Measurements from ENCODE around the gene WDR31. TPM values are rescaled to one million over a fixed set of nuclear protein-coding genes. Genes with fewer than 3 reads are reported as not detected.
A peak's percentile ranks its signal among the peaks of the same experiment; 100 is the strongest.
"Not testable (repeated sequence)": the region's sequence is repeated elsewhere in the genome, so short reads cannot be mapped to it uniquely, and the experiment has no call there.

WDR31 gene
- total RNA-seq = 3.7 TPM

DNA sequence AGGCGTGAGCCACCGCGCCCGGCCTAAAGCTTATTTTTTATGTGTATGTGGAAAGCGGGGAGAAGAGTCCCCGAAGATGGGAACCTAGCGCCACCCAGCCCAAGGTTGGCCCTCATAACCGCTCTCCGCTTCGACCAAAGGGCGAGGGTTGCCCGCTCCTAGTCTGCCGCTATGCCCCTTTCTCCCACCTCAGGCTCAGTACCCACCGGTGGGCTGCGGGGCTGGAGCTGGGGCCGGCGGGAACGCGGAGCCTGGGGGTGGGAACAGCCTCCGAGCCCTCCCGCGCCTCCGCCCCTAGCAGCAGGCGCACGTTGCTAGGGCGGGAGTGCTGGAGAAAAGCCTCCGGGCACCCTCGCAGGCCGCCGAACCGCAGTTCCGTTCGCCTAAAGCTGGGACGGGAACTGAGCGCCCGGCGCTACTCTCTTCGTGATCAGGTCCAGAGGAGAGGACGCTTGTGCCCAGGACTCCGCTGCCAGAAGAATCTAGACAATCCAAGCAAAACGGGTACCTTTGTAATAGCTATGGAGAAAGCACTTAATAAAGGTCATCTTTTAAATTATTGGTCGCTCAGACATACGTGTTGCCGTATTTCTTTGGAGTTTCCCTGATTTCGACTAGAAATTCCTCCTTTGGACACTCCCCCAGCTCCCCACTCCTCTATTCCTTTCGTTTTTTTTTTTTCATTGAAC, at the start of gene WDR31:
Gene WDR31, minus strand, starts transcription at position 265 of the 689 bp plus-strand sequence. CDS start 8,253 bp downstream, outside the sequence.
- peak; percentile 85 for ATAC-seq

DNA sequence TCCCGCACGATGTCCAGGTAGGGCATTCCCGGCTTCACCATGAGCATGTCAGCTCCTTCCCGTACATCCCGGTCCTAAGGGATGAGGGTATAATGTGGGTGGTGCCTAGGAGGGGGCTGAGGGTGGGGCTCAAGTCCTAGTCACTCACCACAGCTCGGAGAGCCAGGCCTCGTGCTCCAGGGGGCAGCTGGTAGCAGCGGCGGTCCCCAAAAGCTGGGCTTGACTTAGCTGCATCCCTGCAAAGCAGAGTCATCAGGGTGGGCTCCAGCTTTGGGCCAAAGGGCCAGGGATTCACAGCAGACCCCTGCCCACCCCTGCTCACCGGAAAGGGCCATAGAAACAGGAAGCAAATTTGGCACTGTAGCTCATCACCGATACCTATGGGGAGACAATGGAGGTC, 49.4 kb upstream of the WDR31 start:
- no peak for ATAC-seq

DNA sequence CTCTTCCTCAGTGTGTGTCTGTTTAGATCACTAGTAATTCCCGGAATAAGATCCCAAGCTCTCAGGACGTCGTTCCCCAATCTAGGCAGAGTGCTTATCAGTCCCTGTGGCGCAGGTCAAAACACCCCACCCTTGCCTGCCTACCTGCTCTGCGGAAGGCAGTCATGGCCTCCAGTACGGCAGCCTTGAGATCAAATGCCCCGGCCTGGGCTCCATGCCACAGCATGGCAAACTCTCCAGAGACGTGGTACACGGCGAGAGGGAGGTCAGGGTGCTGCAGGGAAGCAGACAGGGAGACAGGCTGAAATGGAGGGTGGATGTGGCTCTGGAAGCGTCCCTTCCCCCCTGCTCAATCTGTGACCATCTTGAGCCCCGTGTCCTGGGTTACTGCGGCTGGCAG, 48.8 kb upstream of the WDR31 start:
- no peak for ATAC-seq

DNA sequence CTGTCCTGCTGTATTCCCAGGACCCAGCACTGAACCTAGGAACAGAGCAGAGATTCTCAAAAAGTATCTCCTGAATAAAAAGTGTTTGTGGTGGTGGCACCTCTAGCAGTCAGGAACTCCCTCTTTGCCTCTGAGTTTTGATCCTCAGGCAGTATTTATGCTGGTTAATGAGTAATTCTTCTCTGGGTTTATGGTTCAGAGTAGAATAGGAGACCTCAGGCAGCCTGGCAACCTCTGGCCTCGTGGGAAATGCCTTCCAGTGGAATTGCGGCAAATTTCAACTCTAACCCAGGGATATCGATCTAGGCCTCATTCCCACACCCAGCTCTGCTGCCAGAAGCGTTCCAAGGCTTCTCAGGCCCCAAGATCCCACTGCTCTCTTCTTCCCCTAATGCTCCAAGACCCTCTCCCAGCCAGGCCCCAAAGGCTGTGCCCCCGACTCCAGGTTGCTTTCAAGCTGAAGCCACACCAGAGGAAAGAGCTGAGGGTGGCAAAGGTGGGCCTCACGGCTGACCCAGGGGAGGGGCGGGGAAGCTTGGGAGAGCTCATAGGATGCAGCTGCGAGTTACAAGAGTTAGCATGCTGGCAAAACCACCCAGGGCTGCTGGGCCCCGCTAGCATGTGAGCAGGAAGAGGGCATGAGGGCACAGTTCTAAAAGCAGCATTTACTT, 47.6 kb upstream of the WDR31 start:
- no peak for ATAC-seq

DNA sequence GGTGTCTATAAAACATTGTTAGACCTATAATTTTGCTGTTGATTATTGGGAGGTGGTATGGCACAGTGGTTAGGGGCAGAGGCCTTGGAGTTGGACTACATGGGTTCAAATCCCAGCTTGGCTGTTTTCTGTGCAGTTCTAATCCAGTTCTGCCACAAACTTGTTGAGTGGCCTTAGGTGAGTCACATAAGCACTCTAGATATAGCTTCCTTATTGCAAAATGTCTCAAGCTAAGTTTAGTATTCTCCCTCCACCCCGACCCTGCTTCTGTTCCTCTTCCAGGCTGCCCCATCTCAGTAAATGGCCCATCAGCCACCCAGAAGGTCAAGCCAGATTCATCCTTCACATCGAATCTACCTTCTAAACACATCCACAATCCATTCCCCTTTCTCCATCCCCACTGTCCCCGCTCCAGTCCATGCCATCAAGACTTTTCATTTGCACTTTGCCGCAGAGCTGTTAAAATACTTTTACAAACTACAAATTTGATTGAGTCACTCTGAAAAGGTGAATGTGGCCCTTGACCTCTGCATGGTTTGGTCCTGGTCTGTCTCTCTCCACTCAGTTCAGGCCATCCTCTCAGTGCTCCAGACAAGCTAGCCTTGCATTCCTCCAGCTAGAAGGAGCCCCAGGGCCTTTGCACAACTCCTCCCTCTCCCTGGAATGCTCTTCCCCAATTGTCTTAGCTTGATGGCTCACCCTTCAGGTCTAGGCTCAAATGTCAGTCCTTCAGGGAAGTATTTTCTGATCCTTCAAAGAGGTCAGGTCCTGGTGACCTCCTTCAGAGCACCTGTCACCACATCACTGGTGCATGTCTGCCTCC, 46.7 kb upstream of the WDR31 start:
- peak; percentile 49 for ATAC-seq

DNA sequence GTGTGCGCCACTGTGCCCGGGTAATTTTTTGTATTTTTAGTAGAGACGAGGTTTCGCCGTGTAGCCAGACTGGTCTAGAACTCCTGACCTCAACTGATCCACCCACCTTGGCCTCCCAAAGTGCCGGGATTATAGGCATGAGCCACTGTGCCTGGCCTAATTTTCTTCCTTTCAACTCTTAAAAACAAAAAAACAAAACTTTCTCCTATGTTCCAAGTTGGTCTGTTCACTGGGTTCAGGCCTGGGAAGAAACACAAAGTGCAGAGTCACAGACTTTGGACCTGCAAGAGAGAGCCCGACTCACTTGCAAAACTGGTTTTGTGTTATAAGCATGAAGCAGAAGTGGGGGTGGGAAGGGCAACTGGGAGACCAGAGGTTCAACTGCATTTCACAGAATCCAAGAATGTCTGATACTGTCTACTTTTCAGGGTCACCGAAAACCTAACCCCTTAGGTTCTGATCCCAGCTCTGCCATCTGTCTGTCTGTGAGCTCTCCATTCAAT, 41.9 kb upstream of the WDR31 start:
- peak; percentile 74 for ATAC-seq

DNA sequence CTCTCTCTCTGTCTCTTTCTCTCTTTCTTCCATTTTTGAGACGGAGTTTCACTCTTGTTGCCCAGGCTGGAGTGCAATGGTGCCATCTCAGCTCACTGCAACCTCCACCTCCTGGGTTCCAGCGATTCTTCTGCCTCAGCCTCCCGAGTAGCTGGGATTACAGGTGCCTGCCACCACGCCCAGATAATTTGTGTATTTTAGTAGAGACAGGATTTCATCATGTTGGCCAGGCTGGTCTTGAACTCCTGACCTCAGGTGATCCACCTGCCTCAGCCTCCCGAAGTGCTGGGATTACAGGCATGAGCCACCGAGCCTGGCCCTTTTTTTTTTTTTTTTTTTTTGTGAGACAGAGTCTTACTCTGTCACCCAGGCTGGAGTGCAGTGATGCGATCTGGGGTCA, 41.4 kb upstream of the WDR31 start:
- ATAC-seq = peak; percentile 1

DNA sequence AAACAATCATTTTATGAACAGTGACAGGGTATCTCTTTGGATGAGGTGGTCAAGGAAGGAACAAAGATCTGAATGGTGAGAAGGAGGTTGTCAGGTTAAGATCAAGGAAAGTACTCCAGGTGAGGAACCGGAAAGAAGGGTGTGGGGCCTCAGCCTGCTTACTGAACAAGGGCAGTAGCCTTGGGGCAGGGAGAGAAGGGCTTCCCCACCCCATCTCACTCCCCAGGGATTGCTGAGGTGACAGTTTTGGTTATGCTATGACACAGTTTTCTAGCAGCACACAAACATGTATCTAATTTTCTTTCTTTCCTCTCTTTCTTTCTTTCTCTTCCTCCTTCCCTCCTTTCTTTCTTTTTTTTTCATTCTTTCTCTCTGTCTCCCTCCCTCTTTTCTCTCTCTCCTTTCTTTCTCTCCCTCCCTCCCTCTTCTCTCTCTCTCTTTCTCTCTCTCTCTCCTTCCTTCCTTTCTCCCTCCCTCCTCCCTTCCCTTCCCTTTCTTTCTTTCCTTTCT, 40.8 kb upstream of the WDR31 start:
- peak; percentile 74 for ATAC-seq

DNA sequence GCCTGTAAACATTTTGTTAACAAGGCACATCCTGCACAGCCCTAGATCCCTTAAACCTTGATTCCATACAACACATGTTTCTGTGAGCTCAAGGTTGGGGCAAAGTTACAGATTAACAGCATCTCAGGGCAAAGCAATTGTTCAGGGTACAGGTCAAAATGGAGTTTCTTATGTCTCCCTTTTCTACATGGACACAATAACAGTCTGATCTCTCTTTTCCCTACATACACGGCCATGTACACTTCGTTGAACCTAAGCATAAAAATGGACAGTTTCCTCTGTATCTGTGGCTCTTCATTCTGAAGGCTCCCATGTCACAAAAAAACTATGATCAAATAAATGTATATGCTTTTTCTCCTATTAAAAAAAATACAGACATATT, 39.7 kb upstream of the WDR31 start:
- ATAC-seq = not testable (repeated sequence)

DNA sequence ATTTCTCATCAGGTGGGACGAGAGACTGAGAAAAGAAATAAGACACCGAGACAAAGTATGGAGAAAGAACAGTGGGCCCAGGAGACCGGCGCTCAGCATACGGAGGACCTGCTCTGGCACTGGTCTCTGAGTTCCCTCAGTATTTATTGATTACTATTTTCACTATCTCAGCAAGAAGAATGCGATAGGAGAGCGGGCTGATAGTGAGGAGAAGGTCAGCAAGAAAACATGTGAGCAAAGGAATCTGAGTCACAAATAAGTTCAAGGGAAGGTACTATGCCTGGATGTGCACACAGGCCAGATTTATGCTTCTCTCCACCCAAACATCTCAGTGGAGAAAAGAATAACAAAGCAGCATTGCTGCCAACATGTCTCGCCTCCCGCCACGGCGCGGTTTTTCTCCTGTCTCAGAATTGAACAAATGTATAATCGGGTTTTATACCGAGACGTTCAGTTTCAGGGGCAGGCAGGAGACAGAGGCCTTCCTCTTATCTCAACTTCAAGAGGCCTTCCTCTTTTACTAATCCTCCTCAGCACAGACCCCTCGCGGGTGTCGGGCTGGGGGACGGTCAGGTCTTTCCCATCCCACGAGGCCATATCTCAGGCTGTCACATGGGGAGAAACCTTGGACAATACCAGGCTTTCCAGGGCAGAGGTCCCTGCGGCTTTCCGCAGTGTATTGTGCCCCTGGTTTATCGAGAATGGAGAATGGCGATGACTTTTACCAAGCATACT, 39.2 kb upstream of the WDR31 start:
- not testable (repeated sequence) for ATAC-seq

DNA sequence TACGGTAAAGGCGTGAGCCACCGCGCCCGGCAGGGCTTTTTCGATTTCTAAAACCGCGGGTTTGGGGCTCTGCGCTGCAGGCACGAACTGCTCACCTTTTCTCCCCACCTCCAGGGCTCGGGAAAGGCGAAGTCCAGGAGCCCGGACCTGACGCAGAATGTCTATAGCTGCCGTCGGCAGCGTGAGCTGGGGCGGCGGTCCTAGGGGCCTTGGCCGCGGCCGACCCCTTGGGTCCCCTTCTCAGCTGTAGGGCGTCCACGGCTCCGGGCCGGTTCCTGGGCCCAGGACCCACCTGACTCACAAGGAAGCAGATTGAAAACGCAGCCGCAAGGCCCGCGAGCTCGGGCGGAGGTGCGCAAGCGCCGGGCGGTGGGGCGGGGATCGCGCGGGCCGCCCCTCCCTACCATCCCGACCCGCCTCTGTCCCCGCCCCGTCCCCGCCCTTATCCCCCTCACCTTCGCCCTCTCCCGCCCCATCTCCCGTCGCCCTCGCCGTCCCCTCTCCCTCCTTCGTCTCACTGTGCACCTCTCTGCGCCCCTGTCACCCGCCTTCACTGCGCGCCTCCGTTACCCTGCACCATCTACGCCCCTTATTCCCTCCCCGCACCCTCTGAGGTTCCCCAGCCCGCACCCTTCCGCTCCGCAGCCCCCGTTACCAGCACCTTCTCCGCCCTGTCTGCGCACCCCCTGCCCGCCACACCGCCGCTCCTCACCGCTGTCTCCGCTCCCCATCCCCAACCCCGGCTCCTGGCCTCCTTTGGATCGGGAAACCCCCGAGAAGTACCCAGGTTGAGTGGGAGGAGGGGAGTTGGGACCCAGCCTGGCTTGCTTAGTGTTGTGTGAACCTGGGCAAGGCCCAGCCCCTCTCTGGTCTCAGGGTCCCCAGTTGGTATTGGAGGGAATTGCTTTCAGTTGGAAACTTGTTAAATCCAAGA, 36.8 kb upstream of the WDR31 start, which contains the start of gene HDHD3:
Gene HDHD3, minus strand, starts transcription at position 353 of the 934 bp plus-strand sequence. CDS start 2,632 bp downstream, outside the sequence.
- peak; percentile 81 for ATAC-seq

DNA sequence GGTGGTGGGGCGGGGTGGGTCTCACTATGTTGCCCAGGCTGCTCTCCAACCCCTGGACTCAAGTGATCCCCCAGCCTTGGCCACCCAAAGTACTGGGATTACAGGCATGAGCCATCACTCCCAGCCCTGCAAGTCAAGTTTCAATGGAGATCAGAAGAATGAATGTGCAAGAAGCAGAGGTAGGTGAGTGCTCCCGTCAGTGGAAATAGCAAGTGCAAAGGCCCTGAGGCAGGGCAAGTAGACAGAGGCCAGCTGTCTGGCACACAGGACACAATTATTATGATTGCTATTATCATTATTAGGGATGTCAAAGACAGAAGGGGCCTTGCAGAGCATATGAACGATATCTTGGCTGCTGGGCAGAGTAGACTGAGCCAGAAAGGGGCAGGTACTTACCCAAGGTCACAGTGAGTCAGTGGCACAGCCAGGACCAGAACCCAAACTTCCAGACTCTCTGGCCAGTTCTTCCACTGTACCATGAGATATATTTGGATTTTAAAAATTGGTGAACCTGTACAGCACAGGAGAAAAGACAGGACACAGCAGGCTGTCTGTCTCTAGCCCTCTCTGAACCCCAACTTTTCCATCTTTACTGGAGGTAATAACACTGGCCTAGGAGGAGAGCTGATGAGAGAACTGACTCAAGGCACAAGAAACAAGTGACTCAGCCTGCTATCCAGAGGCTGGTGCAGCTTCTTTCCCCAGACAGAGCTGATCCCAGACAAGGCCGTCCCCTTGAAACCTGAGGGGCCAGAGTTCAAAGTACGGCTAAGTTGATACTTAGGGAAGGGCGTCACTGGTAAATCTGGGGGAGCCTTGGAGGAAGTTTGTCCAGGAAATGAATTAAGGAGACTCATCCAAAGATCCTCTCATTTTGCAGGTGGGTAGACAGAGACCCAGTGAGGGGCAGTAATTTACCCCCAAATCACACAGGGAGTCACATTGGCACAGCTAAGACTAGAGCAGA, 35.3 kb upstream of the WDR31 start:
- peak; percentile 32 for ATAC-seq

DNA sequence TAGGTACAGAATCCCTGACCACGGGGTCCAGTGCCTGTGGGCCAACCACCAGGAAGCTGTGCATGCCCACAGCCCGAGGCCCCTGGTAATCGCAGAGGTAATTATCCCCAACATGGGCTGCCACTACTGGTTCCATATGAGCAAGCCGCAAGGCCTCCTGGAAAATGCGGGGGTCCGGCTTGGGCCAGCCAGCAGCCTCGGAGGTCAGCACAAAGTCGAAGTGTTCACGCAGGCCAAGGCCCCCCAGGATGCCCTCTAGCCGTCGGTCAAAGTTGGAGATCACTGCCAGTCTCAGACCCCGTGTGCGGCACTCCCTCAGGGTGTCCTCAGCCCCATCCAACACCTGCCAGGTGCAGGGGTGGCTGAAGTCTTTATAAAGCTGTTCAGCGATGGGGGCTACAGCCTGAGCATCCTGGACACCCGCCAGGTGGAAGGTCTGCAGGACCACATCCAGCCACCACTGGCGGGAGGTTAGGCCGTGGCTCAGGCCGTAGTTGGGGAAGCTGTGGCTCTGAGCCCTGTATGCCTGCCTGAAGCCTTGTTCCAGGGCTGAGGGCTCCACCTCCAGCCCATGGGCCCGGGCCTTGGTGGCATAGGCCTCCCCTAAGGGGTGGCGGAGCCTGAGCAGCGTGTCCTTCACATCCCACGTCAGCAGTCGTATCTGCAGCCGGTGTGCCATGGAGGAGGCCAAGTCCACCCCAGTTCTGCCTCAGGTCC, 33.8 kb upstream of the WDR31 start:
- ATAC-seq = no peak

DNA sequence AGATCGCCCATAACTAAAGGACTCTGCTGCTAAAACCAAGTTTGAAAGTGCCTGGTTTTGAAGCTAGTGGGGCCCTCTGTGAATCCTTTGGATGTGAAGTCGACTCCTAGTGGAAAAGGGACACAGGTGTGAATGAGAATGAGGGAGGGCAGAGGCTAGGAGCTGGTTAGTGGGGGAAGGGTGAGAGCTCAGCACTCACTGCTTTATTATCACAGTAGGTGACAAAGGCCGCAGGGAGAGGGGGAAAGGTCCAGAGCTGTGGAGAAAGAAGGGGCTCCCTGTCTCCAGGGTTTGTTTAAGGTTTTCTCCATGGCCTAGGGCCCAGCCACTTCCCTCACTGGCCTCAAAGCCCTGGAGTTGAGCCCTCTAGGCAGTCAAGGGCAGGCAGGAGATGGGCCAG, 33.2 kb upstream of the WDR31 start:
- no peak for ATAC-seq

DNA sequence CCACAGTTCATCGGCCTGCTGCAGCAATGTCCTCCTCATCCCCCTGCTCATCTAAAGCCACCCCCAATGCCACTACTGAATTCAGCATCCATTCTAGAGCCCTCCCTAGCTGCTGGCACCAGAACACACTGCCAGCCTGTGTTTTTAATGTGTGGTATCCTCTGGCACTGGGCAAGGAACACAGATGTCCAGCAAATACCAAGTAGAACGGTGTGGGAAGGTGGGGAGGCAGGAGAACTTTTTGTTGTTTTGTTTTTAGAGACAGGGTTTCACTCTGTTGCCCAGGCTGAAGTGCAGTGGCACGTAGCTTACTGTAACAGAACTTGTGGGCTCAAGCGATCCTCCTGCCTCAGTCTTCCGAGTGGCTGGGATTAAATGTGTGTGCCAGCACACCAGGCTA, 32.0 kb upstream of the WDR31 start:
- no peak for ATAC-seq

DNA sequence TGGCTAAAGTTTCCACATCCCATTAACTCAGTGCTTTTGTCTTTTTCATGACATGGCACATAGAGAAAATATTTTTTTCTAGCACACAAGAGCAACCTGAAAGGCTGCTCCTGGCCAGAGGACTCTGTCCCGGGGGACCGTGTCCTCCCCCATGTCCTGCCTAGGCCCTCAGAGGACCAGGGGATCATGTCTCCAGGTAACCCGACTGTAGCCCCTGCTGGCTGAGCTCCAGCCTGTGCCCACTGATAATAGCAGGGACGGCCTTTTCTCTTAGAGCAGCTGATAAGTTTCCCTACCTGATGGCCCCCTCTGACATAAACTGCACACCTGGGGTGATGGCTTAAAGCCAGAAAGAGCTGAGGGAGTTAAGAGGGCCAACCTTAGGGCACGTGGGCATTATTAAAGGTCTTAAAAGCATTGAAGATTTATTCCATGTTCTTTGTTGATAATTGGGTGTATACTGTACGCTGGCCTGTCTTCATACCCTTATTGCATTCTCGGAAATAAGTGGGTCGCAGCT, 30.8 kb upstream of the WDR31 start:
- ATAC-seq = no peak

DNA sequence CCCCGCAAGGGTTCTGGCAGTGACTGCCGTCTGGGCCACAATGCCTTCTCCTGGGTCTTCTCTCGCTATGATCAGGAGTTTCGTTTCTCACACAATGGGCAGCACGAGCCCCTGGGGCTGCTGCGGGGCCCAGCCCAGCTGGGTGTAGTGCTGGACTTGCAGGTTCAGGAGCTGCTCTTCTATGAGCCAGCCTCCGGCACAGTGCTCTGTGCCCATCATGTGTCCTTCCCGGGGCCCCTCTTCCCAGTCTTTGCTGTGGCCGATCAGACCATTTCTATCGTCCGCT, 29.7 kb upstream of the WDR31 start:
- ATAC-seq = no peak

DNA sequence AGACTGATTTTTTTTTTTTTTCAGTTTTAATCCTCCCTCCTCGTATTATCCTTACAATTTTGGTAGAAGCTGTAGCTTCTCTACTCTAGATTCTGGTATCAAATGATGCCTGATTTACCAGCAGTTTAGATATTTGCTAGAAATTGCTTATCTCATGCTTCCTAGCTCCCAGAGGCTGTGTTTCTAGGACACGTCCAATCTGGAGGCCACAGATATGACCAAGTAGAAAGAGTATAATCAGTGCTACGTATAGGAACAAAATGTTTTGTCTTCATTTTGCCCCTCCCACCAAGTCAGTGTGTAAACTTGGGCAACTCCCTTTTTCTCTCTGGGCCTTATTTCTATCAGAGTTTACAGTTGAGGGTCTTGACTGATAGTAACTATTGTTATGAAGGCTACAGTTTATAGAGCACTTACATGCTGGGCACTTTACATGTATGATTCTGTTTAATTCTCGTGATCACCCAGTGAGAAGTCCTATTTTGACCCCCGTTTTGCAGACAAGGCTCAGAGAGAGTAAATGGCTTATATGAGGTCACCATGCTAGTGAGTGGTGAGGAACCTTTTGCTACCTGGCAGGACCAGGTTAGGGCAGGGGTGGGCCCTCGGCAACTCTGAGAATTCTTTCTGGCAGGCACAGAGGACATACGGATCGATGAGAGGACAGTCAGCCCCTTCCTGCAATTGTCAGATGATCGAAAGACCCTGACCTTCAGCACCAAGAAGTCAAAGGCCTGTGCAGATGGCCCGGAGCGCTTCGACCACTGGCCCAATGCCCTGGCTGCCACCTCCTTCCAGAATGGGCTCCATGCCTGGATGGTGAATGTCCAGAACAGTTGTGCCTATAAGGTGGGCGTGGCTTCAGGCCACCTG, 29.1 kb upstream of the WDR31 start:
- no peak for ATAC-seq
